Islet of Langerhans (tissue), 1 donor: ENCODE measurements around the gene FBXO21.
"Not testable (repeated sequence)": the region's sequence is repeated elsewhere in the genome, so short reads cannot be mapped to it uniquely, and the experiment has no call there.

Experiments
- FAIRE-seq: peaks from one replicate; lab custom pipeline; 2011; peaks lifted over from hg19 to GRCh38; lab: Jason Lieb, UNC

The FBXO21 gene

DNA sequence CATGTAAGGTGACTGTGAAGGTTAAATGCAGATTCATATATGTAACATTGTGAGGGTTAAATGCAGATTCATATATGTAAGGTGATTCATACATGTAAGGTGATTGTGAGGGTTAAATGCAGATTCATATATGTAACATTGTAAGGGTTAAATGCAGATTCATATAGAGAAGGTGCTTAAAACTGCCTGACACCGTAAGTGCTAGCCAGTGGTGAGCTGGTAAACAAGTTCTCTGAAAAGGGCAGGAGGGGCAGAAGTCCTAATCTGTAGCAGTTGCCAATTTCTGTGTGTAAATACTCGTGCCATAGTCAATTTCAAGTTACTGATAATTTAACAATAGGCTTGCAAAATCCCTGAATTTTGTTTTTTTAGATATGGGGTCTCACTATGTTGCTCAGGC, 86.3 kb downstream of the FBXO21 start:
- FAIRE-seq = not testable (repeated sequence)

DNA sequence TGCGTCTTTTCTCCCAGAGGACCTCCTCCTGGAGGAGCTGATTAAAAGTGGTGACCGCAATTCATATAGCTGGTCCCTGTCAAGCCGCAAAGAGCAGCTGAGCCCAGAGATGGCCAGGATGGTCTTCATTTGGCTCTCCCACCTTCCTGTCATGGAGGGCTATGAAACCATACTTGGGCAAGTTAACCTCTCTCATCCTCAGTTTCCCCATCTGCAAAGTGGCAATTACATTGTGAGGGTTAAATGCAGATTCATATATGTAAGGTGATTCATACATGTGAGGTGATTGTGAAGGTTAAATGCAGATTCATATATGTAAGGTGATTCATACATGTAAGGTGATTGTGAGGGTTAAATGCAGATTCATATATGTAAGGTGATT, 87.5 kb downstream of the FBXO21 start:
- FAIRE-seq = no peak

DNA sequence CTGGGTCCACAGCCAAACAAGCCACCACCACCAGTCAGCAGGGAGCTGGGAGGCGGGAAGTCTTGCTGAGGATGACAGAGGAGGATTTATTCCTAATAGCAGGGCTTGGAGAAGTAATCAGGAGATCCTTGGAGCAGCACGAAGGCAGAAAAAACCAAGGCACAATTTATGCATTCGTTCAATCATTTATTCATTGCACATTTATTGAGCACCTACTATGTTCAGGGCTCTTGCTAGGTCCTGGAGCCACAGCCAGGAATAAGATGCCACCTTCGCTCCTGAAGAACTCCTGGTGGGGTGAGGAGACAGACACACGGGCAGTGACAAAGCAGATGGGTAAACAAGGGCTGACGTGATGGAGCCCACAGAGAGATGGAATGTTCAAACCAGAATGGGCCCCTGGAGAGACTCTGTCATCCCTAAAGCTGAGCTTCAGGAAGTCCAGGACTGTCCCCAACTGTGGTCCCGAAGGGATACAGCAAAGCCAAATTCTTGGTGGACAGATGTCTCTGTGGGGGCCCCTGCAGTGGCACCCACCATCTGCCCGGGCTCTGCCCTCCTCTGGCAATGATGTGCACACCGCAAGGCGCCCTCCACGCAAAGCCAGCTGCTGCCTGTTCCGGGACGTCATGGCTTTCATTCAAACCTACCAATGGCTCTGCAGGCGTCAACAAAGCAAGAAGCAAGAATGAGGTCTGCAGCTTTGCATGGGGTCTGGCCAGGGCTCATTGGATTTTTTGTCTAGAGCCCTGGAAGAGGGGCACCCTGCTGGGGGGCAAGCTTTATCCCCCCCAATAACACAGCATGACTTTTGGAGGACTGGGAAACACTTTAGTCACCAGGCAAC, 88.1 kb downstream of the FBXO21 start:
- no peak for FAIRE-seq

DNA sequence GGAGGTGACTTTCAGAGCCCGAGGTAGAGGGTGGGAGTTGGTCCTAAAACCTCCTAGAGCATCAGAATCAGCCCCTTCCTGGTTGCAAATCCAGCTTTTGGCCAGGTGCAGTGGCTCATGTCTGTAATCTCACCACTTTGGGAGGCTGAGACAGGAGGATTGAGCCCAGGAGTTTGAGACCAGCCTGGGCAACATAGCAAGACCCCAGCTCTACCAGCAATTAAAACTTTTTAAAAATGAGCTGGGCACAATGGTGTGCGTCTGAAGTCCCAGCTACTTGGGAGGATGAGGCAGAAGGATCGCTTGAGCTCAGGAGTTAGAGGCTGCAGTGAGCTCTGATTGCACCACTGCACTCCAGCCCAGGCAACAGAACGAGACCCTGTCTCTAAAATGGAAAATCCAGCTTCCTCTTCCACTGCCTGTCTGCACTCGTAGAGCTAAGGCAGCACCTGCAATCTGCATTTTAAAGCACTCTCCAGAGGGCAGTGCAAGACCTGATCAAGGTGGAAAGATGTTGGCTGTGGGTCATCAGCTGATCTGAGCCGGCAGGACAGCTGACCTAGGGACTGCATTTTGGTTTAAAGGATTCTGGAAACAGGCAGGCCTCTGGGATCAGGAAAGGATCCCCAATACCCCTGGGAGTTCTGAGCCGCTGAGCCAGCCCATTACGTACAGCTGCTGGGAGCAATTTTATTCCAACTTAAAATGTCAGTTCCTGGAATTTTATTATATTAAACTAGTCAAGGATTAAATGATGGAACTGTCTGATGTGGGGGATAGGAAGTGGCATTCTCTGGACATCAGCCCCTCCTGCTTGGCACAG, 89.2 kb downstream of the FBXO21 start:
- no peak for FAIRE-seq

DNA sequence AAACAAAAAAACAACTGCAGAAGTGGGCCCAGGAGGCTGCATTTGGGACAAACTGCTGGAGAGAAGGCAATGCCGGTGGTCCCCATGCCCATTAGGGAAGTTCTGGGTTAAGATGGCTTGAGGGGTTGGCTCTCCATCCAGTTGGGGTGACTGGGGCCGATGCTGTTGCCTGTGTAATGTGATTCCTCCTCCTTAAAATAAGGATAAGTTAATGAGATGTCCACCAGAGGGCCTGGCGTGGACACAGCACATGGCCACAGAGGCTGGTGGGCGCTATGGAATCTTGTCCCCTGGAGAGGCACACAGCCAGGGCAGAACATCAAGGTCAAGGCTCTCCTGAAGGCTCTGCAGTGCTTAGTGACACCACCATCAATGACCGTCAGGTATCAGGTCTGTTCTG, 90.0 kb downstream of the FBXO21 start:
- no peak for FAIRE-seq

DNA sequence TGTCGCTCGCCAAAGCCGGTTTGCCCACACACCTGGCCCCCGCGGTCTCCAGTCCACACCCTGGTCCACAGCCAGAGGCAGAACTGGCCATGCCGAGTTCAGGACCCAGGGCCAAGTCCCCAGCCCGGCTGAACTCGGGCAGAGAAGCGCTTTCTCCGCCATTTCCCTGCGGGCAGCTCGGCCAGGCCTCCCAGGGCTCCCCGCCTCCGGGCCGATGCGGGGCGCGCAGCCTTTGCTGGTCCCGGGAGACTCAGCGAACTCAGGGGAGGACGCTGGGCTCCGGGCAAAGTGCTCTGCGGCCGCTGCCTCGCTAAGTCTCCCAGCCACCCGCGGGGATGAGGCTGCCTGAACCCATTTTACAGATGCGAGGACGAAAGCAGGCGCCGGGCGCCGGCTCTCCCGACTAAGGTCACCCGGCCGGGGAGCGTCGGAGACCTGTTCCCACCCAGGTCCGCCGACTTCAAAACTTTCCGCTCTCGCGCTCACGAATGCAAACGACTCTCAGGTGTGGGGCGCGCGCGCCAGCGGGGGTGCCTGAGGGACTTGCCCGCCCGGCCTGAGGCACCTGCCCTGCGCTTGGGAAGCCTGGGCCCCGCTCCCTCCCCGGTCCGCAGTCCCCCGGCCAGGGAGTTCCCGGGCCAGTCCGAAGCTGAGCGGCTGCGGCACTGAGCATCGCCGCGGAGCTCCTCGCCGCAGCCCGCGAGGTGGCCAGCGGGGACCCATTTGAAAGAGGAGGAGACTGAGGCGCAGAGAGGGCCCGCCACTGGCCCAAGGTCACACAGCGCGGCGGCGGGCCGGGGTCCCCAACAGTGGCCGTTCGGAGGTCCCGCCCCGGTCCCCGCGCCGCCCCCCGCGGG, 91.7 kb downstream of the FBXO21 start:
- FAIRE-seq = no peak

DNA sequence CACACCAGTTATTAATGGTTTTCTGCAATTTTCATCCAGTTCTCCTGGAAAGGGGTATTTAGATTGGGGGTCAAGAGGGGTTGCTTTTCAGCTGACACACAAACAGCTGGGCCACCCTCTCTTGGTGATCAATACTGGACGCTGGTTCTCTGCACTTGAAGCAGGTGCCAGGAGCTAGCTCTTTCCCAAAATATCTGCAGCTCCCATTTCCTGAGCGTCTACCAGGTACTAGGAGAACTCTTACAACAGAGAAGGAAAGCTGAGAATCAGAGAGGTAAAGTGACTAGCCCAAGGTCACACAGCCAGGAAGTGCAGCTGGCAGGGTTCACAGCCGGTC, 92.3 kb downstream of the FBXO21 start:
- FAIRE-seq = no peak

DNA sequence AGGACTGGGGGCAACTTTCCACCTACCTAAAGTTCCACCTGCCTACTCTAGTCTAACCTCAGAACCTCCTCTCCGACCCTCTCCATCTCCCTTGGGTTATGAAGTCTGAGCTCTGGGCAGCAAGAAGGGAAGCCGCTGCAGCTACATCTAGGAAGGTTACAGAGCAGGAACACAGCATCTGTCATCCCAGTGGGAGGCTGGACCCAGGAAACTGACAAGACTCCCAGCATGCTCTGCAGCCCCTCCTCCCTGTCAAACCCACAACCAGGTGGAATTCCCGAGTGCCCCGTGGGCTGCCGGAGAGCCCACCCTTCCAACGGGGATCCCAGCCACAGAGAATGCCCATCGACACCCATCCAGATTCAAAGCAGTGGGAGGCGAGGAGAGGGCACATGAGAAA, 93.1 kb downstream of the FBXO21 start:
- FAIRE-seq = no peak

DNA sequence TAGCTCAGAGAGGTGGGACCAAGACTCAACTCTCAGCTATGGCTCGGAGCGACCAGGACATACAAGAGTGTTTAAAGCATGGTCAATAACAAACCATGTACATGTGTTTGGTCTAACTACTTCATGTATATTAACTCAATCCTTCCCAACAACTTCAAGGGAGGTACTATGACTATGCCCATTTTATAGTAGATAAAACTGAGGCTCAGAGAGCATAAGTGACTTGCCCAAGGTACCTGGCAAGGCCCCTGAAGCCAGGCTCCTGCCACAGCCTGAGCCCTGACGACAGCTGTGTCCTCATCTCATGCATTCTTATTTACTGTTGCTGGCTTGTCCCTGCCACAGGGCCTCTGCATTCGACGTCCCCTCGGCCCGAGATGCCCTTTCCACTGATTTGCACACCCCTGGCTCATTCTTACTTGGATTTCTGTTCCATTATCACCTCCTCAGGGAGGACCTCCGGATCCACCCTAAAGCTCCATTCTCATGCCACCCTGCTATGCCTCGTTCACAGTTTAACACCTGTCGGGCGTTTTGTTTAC, 93.7 kb downstream of the FBXO21 start:
- no peak for FAIRE-seq

DNA sequence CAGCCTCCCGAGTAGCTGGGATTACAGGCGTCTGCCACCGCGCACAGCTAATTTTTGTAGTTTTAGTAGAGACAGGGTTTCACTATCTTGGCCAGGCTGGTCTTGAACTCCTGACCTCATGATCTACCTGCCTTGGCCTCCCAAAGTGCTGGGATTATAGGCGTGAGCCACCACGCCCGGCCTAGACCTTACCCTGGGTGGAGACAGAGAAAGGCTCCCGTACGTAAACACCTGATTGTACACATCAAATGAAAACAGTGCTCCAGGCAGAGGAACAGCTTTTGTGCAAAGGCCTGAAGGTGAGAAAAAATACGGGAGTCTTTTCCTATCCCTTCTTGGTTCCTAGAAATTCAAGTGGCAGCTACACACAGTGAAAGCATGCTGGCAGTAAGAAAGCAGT, 95.1 kb downstream of the FBXO21 start:
- not testable (repeated sequence) for FAIRE-seq

DNA sequence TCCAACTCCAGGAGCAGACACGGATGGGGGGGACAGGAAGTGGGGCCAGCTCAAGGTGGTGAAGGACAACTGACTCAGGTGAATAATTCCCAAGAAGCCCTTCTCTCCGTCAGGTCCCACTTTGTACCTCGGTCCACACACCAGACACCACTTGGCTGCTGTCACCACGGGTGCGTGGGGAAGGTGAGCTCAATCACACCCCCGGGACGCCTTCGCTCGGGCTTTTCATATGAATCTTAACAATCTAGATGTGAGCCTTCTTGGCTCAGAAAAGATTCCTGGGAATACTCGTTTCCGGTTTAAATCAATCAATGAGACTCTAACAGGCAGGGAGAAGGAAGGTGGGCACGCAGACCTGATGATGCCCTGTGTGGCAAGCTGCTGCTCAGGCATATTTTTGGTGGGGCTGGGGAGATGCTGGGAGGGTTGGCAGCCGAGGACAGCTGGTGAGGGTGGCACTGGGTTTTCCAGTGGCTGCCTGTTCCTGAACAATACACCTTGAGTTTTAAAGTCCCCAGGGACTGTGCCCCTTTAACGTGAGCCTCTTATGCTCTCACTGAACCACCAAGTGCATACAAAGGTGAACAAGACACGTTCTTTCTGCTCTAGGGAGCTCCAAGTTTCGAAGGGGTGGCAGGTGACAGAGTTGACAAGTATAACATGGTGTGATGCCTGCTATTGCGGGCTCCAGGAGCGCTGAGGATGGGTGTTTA, 96.2 kb downstream of the FBXO21 start:
- FAIRE-seq = no peak

DNA sequence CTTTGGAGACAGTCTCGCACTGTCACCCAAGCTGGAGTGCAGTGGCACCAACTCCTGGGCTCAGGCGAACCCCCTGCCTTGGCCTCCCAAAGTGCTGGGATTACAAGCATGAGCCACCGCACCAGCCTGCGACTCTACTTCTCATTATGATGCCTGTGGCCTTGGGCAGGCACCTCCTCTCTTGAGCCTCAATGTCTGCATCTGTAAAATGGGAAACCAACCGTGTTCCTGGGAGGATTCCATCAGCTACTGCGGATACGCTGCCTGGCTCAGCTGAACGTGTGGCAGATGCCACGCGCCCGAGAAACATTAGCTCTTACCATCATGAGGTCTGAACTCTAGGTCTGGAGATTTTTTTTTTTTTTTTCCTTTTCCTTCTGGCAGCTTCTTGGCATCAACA, 96.8 kb downstream of the FBXO21 start:
- FAIRE-seq = no peak

DNA sequence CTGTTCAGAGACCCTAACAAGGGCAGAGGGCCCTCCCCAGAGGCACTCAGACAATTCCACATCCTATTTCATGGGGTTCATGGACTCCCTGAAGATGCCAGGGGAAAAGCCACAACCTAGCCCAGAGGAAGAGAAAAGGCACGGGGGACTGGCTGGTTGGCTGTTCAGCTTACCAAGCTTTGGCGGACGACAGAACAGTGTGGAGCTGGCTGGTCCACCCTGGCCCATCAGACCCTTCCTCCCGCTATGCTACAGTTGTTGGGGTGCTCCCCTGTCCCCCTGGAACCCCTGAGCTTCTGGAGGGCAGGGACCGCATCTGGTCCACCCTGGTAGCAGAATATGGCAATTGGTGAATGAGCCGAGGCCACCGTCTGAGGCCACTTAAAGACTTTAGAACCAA, 97.4 kb downstream of the FBXO21 start:
- no peak for FAIRE-seq

DNA sequence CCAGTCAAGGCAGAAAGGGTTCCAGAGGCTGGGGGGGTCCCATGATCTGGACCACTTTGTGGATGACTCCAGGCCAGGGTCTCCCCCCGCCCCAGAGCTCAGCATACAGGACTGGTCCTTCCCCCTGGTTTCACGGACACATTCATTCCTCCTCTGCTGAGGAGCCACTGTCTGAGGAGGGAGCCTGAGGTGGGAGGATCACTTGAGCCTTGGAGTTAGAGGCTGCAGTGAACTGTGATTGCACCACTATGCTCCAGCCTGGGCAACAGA, 97.8 kb downstream of the FBXO21 start:
- no peak for FAIRE-seq
